ENCODE measurements around the gene TSSK2. TPM values are rescaled to one million over a fixed set of nuclear protein-coding genes. Genes with fewer than 3 reads are reported as not detected.

TSSK2 gene
- polyA plus RNA-seq, 1 donor = 0.56 TPM

Other genes with a start within 250 kb of the TSSK2 start
- gene DGCR6, start 225.0 kb upstream of the TSSK2 start, polyA plus RNA-seq (ENCODE audit: insufficient read length) = 63.4 TPM
- gene PRODH, start 195.0 kb upstream of the TSSK2 start, polyA plus RNA-seq (ENCODE audit: insufficient read length) = 8.8 TPM
- 49.1 TPM for gene DGCR2, start 8.9 kb upstream of the TSSK2 start, polyA plus RNA-seq (ENCODE audit: insufficient read length)
- 15.2 TPM for gene ESS2, start 13.3 kb downstream of the TSSK2 start, polyA plus RNA-seq (ENCODE audit: insufficient read length)
- gene GSC2, start 19.0 kb downstream of the TSSK2 start, polyA plus RNA-seq (ENCODE audit: insufficient read length) = not detected
- 20.4 TPM for gene SLC25A1, start 47.4 kb downstream of the TSSK2 start, polyA plus RNA-seq (ENCODE audit: insufficient read length)
- 36.3 TPM for gene CLTCL1, start 160.4 kb downstream of the TSSK2 start, polyA plus RNA-seq (ENCODE audit: insufficient read length)

All from hindlimb muscle (tissue), 1 donor.